IMR-90 (cell line): ENCODE measurements around the gene RAB3IL1. TPM values are rescaled to one million over a fixed set of nuclear protein-coding genes. Genes with fewer than 3 reads are reported as not detected.

ENCODE experiments used
- ATAC-seq: fragments of 200-7000 bp; cut with Tn5 transposase; 2 replicates; pipeline ENCODE4 v1.9.1; 2020; ENCODE audit warnings: low read depth, mild to moderate bottlenecking, moderate library complexity
- BruUV-seq: library from RNA; stranded (reverse); fragments of 400-500 nt; replicated peaks from 2 replicates; lab custom pipeline; 2021; lab: Mats Ljungman, UMichigan
- CTCF ChIA-PET: fragments of 300-600 bp; formaldehyde crosslinking; extraction: SDS; loops from one replicate; lab custom pipeline; 2021; ENCODE audit warnings: antibody characterized with exemption; lab: Yijun Ruan, JAX
- POLR2A ChIA-PET: fragments of 300-600 bp; sonication (Branson Sonifier 250); formaldehyde crosslinking; loops from one replicate; lab custom pipeline; 2022; ENCODE audit warnings: antibody characterized with exemption; ENCODE audit not compliant: unreplicated experiment; lab: Charles Lee
- DNase-seq: peaks from one replicate; pipeline ENCODE4 v3.0.0; 2013
- H2AFZ ChIP-seq: replicated peaks from 2 replicates; pipeline ENCODE3; 2013; ENCODE audit warnings: low read length, mild to moderate bottlenecking; ENCODE audit not compliant: poor library complexity
- H2AK5ac ChIP-seq: 2 replicates; pipeline ENCODE4 v1.6.1; 2013; ENCODE audit warnings: low read depth, low read length, inconsistent platforms
- H2AK9ac ChIP-seq: replicated peaks from 2 replicates; pipeline ENCODE3; 2013; ENCODE audit warnings: mild to moderate bottlenecking, low read depth, low read length, moderate library complexity; ENCODE audit not compliant: poor library complexity
- H2BK120ac ChIP-seq: 2 replicates; pipeline ENCODE4 v1.6.1; 2013; ENCODE audit warnings: low read depth, low read length, inconsistent platforms
- H2BK15ac ChIP-seq: 3 replicates; pipeline ENCODE4 v1.6.1; 2013; ENCODE audit warnings: low read depth, low read length, inconsistent platforms
- H2BK20ac ChIP-seq: 2 replicates; pipeline ENCODE4 v1.6.1; 2013; ENCODE audit warnings: low read depth, mild to moderate bottlenecking, inconsistent platforms, low read length, moderate library complexity
- H2BK5ac ChIP-seq: 2 replicates; pipeline ENCODE4 v1.6.1; 2013; ENCODE audit warnings: mild to moderate bottlenecking, low read depth, low read length, inconsistent platforms; ENCODE audit not compliant: poor library complexity, severe bottlenecking
- H3K14ac ChIP-seq: replicated peaks from 2 replicates; pipeline ENCODE4 v1.6.1; 2013; ENCODE audit warnings: low read depth, low read length, inconsistent platforms
- H3K18ac ChIP-seq: 2 replicates; pipeline ENCODE4 v1.6.1; 2013; ENCODE audit warnings: low read depth, low read length, control low read depth
- H3K23ac ChIP-seq: 2 replicates; pipeline ENCODE4 v1.6.1; 2013; ENCODE audit warnings: low read depth, low read length, inconsistent platforms
- H3K27ac ChIP-seq: 2 replicates; pipeline ENCODE4 v1.5.1; 2013; ENCODE audit warnings: mild to moderate bottlenecking, control low read depth, low read length; ENCODE audit not compliant: insufficient read depth
- H3K27me3 ChIP-seq: 2 replicates; pipeline ENCODE4 v1.6.1; 2013; ENCODE audit warnings: low read length; ENCODE audit not compliant: control insufficient read depth, insufficient read depth
- H3K36me3 ChIP-seq: 2 replicates; pipeline ENCODE4 v1.6.1; 2013; ENCODE audit warnings: low read length, mixed read lengths; ENCODE audit not compliant: control insufficient read depth, insufficient read depth
- H3K4ac ChIP-seq: 2 replicates; pipeline ENCODE4 v1.6.1; 2013; ENCODE audit warnings: low read depth, low read length, inconsistent platforms
- H3K4me1 ChIP-seq: 2 replicates; pipeline ENCODE4 v1.6.1; 2013; ENCODE audit warnings: low read length, mixed read lengths; ENCODE audit not compliant: control insufficient read depth, insufficient read depth
- H3K4me2 ChIP-seq: 2 replicates; pipeline ENCODE4 v1.6.1; 2013; ENCODE audit warnings: low read depth, mild to moderate bottlenecking, control low read depth, low read length, moderate library complexity
- H3K4me3 ChIP-seq: 2 replicates; pipeline ENCODE4 v1.5.1; 2013; ENCODE audit warnings: low read depth, mild to moderate bottlenecking, control low read depth, low read length, moderate library complexity; ENCODE audit not compliant: insufficient read depth
- H3K56ac ChIP-seq: 2 replicates; pipeline ENCODE4 v1.6.1; 2013; ENCODE audit warnings: low read length, inconsistent platforms; ENCODE audit not compliant: insufficient read depth; ENCODE audit errors: extremely low read depth
- H3K79me1 ChIP-seq, 2 experiments: 2 replicates each; pipeline ENCODE4 v1.6.1; 2013; ENCODE audit warnings: low read length in 2 of 2, inconsistent platforms in 1 of 2, low read depth in 1 of 2
- H3K9ac ChIP-seq: 2 replicates; pipeline ENCODE4 v1.6.1; 2013; ENCODE audit warnings: low read depth, low read length, control low read depth
- H3K9me1 ChIP-seq: 2 replicates; pipeline ENCODE4 v1.6.1; 2013; ENCODE audit warnings: low read length, inconsistent platforms; ENCODE audit not compliant: insufficient read depth
- H3K9me3 ChIP-seq: 2 replicates; pipeline ENCODE4 v1.6.1; 2013; ENCODE audit warnings: low read length; ENCODE audit not compliant: control insufficient read depth, insufficient read depth
- H4K20me1 ChIP-seq: 2 replicates; pipeline ENCODE4 v1.6.1; 2013; ENCODE audit warnings: low read length, inconsistent platforms; ENCODE audit not compliant: insufficient read depth
- H4K5ac ChIP-seq: 2 replicates; pipeline ENCODE4 v1.6.1; 2013; ENCODE audit warnings: mild to moderate bottlenecking, low read depth, low read length, control low read depth
- H4K8ac ChIP-seq, 2 experiments: 2 replicates each; pipeline ENCODE4 v1.6.1; 2013; ENCODE audit warnings: low read depth in 2 of 2, low read length in 2 of 2, control low read depth in 1 of 2, inconsistent platforms in 1 of 2
- H4K91ac ChIP-seq: 2 replicates; pipeline ENCODE4 v1.6.1; 2013; ENCODE audit warnings: low read depth, low read length, inconsistent platforms; ENCODE audit not compliant: insufficient read depth
- BHLHE40 ChIP-seq: fragments of 150-350 bp; IDR thresholded peaks from 2 replicates; pipeline ENCODE4 v1.6.1; 2016; ENCODE audit warnings: mild to moderate bottlenecking, low read depth, low read length
- CEBPB ChIP-seq: IDR thresholded peaks from 2 replicates; pipeline ENCODE4 v1.6.1; 2012; ENCODE audit warnings: low read depth, low read length, improper control_type of control experiment
- CHD1 ChIP-seq: IDR thresholded peaks from 2 replicates; pipeline ENCODE4 v1.6.1; 2012; ENCODE audit warnings: low read depth, low read length, improper control_type of control experiment
- FOS ChIP-seq: fragments of 150-350 bp; IDR thresholded peaks from 2 replicates; pipeline ENCODE4 v1.6.1; 2016; ENCODE audit warnings: low read depth, low read length
- MAFK ChIP-seq: IDR thresholded peaks from 2 replicates; pipeline ENCODE4 v1.6.1; 2012; ENCODE audit warnings: low read depth, low read length, improper control_type of control experiment
- MAZ ChIP-seq: IDR thresholded peaks from 2 replicates; pipeline ENCODE4 v1.6.1; 2012; ENCODE audit warnings: low read depth, mild to moderate bottlenecking, low read length, improper control_type of control experiment, moderate library complexity, borderline replicate concordance
- MXI1 ChIP-seq: IDR thresholded peaks from 2 replicates; pipeline ENCODE4 v1.6.1; 2012; ENCODE audit warnings: low read depth, mild to moderate bottlenecking, low read length, moderate library complexity, borderline replicate concordance
- NFE2L2 ChIP-seq: fragments of 150-350 bp; IDR thresholded peaks from 2 replicates; pipeline ENCODE4 v1.6.1; 2016; ENCODE audit warnings: low read depth, mild to moderate bottlenecking, low read length
- POLR2A ChIP-seq: IDR thresholded peaks from 2 replicates; pipeline ENCODE4 v1.6.1; 2012; ENCODE audit warnings: mild to moderate bottlenecking, low read depth, low read length
- RAD21 ChIP-seq: IDR thresholded peaks from 2 replicates; pipeline ENCODE4 v1.6.1; 2012; ENCODE audit warnings: low read length, improper control_type of control experiment
- RCOR1 ChIP-seq: IDR thresholded peaks from 2 replicates; pipeline ENCODE4 v1.6.1; 2012; ENCODE audit warnings: mild to moderate bottlenecking, low read length, improper control_type of control experiment; ENCODE audit not compliant: insufficient replicate concordance
- RFX5 ChIP-seq: IDR thresholded peaks from 2 replicates; pipeline ENCODE4 v1.8.0; 2012; ENCODE audit warnings: low read depth, mild to moderate bottlenecking, low read length, moderate library complexity
- SMC3 ChIP-seq: fragments of 150-350 bp; IDR thresholded peaks from 2 replicates; pipeline ENCODE4 v1.6.1; 2016; ENCODE audit warnings: low read depth, mild to moderate bottlenecking, antibody characterized with exemption, low read length, moderate library complexity
- USF2 ChIP-seq: fragments of 150-350 bp; IDR thresholded peaks from 2 replicates; pipeline ENCODE4 v1.6.1; 2017; ENCODE audit warnings: mild to moderate bottlenecking, antibody characterized with exemption, low read length, low read depth
- WGBS, 2 experiments: methylation state at CpG; one replicate each; pipeline versions ENCODE4 v1.1.5 to v1.1.7; 2013; ENCODE audit warnings: missing lambda C conversion rate in 2 of 2; ENCODE audit not compliant: insufficient read length in 1 of 2; ENCODE audit errors: extremely low coverage in 2 of 2; 5-methylcytosine and 5-hydroxymethylcytosine counted together
- dilution Hi-C: fragments of 300-500 bp; cut with HindIII; formaldehyde crosslinking; loops from one replicate; pipeline ENCODE4 v1.14.3; 2018; ENCODE audit warnings: low sequenced_read_pairs; ENCODE audit not compliant: unreplicated experiment
- in situ Hi-C: fragments of 300-500 bp; cut with MboI; formaldehyde crosslinking; loops from 3 replicates; pipeline ENCODE4 v1.14.3; 2019; ENCODE audit warnings: low sequenced_read_pairs, inconsistent platforms, mixed read lengths
- intact Hi-C: fragments of 100-400 bp; cut with micrococcal nuclease; formaldehyde crosslinking; loops from 2 replicates; pipeline ENCODE4 v1.10.0; 2022
- polyA plus RNA-seq, 3 experiments: library from polyadenylated mRNA; depleted of rRNA; stranded (reverse); fragments of >200 nt; gene quantifications; 2 replicates each; pipeline ENCODE4 v1.2.3, GENCODE V29; 2012; ENCODE audit warnings: low replicate concordance in 1 of 3
- total RNA-seq: library from RNA; depleted of rRNA; stranded (reverse); fragments of >200 nt; gene quantifications from 2 replicates; pipeline ENCODE4 v1.2.3, GENCODE V29; 2012
- TF ChIP-seq, protein P1 (sequence below): fragments of 150-350 bp; IDR thresholded peaks from 2 replicates; pipeline ENCODE4 v1.6.1; 2016; ENCODE audit warnings: low read depth, mild to moderate bottlenecking, low read length, moderate library complexity, borderline replicate concordance
- TF ChIP-seq, protein P2 (sequence below): conservative IDR thresholded peaks from 2 replicates; pipeline ENCODE4 v1.5.1; 2012; ENCODE audit warnings: mild to moderate bottlenecking, low read depth, low read length, improper control_type of control experiment

RAB3IL1 gene
- total and polyA plus RNA-seq, 2 of the 4 experiments (the other 2 are of a cell fraction): 0.72 to 1.9 TPM

DNA sequence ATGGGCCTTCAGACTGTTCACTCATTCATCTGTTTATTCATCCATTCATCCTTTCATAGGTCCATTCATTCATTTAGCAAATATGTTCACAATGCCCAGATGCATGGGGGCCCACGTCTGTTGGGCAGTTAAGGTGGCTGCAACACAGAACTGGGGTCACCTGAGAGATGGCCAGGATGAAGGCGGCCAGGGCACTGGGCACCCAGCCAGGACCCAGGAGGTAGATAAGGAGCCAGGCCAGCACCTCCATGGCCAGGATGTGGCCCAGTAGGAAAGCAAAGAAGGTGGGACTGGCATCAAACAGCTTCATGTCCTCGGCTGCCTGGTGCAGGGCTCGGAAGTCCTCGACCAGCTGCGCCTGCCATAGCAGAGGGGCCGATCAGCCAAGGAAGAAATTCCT, 38.2 kb downstream of the RAB3IL1 start:
- no TSS peak for BruUV-seq
- peaks cover 25% of the 10 kb centered on the region for H3K36me3 ChIP-seq

More for the DNA sequence above, 38.2 kb downstream of the RAB3IL1 start:
- Histone ChIP-seq H3K4me1 (no peaks in the 10 kb centered on the region; the same call in none of the 2 replicates), H2AFZ (no peak overlapping the region), H3K4ac (no peak overlapping the region), H2AK5ac (no peak overlapping the region), H3K23ac (no peak overlapping the region), H4K91ac (no peak overlapping the region), H3K27ac (no peak overlapping the region), H3K9ac (no peak overlapping the region), H4K20me1 (peaks cover 11% of the 10 kb centered on the region), H2BK5ac (no peak overlapping the region), H2BK120ac (no peak overlapping the region), H3K4me3 (no peak overlapping the region), H3K9me1 (peaks cover 18% of the 10 kb centered on the region), H2BK15ac (no peak overlapping the region), H3K14ac (no peak overlapping the region), H3K18ac (no peak overlapping the region), H3K79me1 (peaks cover 10 to 34% of the 10 kb centered on the region in 2 experiments), H2BK20ac (no peak overlapping the region), H3K9me3 (no peaks in the 10 kb centered on the region), H4K5ac (no peak overlapping the region), H3K27me3 (no peaks in the 10 kb centered on the region), H3K4me2 (no peak overlapping the region), H2AK9ac (no peak overlapping the region), H3K56ac (no peak overlapping the region), H4K8ac (no peak overlapping the region)
- POLR2A ChIA-PET: no interaction called here
- DNase-seq (no peak), ATAC-seq (no peak)
- dilution Hi-C loops (no loop called here), intact Hi-C loops (no loop called here), in situ Hi-C loops (no loop called here)
- TF ChIP-seq MAZ (no peak), RCOR1 (no peak), CEBPB (no peak), FOS (no peak), RAD21 (no peak), NFE2L2 (no peak), BHLHE40 (no peak), MAFK (no peak), CHD1 (no peak), SMC3 (no peak), RFX5 (no peak), USF2 (no peak), MXI1 (no peak), POLR2A (no peak)
- TF ChIP-seq, protein P1, sequence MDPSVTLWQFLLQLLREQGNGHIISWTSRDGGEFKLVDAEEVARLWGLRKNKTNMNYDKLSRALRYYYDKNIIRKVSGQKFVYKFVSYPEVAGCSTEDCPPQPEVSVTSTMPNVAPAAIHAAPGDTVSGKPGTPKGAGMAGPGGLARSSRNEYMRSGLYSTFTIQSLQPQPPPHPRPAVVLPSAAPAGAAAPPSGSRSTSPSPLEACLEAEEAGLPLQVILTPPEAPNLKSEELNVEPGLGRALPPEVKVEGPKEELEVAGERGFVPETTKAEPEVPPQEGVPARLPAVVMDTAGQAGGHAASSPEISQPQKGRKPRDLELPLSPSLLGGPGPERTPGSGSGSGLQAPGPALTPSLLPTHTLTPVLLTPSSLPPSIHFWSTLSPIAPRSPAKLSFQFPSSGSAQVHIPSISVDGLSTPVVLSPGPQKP: no peak
- TF ChIP-seq, protein P2, sequence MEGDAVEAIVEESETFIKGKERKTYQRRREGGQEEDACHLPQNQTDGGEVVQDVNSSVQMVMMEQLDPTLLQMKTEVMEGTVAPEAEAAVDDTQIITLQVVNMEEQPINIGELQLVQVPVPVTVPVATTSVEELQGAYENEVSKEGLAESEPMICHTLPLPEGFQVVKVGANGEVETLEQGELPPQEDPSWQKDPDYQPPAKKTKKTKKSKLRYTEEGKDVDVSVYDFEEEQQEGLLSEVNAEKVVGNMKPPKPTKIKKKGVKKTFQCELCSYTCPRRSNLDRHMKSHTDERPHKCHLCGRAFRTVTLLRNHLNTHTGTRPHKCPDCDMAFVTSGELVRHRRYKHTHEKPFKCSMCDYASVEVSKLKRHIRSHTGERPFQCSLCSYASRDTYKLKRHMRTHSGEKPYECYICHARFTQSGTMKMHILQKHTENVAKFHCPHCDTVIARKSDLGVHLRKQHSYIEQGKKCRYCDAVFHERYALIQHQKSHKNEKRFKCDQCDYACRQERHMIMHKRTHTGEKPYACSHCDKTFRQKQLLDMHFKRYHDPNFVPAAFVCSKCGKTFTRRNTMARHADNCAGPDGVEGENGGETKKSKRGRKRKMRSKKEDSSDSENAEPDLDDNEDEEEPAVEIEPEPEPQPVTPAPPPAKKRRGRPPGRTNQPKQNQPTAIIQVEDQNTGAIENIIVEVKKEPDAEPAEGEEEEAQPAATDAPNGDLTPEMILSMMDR: no peak
- WGBS, 2 experiments: 80% methylated on average over 1 of the region's 7 CpGs; no CpG with 5 or more reads in 1 of the 2 experiments
- CTCF ChIA-PET: no interaction called here
